SK-N-MC (cell line): Measurements from ENCODE around the gene NRP2.

Experiments
- DNase-seq: peaks from one replicate; pipeline ENCODE4 v3.0.0-alpha.2; 2011; ENCODE audit warnings: low read depth, low spot score
- H3K27ac ChIP-seq: fragments of 200-600 bp; sonication (generic); 2 replicates; pipeline ENCODE4 v1.5.1; 2016; ENCODE audit warnings: mixed run types
- H3K36me3 ChIP-seq: fragments of 200-600 bp; sonication (generic); 2 replicates; pipeline ENCODE4 v1.6.1; 2017; ENCODE audit warnings: antibody characterized with exemption, low read length, mixed read lengths; ENCODE audit not compliant: insufficient read depth
- H3K4me3 ChIP-seq: fragments of 200-600 bp; sonication (generic); 2 replicates; pipeline ENCODE4 v1.5.1; 2016
- H3K9ac ChIP-seq: fragments of 200-600 bp; sonication (generic); 2 replicates; pipeline ENCODE4 v1.8.0; 2017; ENCODE audit warnings: mixed run types, mixed read lengths; ENCODE audit not compliant: insufficient read length
- H3K9me3 ChIP-seq: fragments of 200-600 bp; sonication (generic); 2 replicates; pipeline ENCODE4 v1.6.1; 2017; ENCODE audit warnings: low read depth, mild to moderate bottlenecking, antibody characterized with exemption, low read length, moderate library complexity, mixed read lengths
- EZH2 ChIP-seq: fragments of 200-600 bp; sonication (generic); IDR thresholded peaks from one replicate; pipeline ENCODE4 v1.6.1; 2017; ENCODE audit warnings: antibody characterized with exemption
- FOXP2 ChIP-seq: optimal IDR thresholded peaks from 2 replicates; pipeline ENCODE3; 2011; ENCODE audit warnings: mild to moderate bottlenecking, moderate library complexity; ENCODE audit not compliant: insufficient read depth; ENCODE audit errors: extremely low read length, control extremely low read depth
- POLR2AphosphoS5 ChIP-seq: IDR thresholded peaks from 2 replicates; pipeline ENCODE4 v1.6.1; 2012; ENCODE audit warnings: mild to moderate bottlenecking, low read depth, low read length, borderline replicate concordance

NRP2 gene

DNA sequence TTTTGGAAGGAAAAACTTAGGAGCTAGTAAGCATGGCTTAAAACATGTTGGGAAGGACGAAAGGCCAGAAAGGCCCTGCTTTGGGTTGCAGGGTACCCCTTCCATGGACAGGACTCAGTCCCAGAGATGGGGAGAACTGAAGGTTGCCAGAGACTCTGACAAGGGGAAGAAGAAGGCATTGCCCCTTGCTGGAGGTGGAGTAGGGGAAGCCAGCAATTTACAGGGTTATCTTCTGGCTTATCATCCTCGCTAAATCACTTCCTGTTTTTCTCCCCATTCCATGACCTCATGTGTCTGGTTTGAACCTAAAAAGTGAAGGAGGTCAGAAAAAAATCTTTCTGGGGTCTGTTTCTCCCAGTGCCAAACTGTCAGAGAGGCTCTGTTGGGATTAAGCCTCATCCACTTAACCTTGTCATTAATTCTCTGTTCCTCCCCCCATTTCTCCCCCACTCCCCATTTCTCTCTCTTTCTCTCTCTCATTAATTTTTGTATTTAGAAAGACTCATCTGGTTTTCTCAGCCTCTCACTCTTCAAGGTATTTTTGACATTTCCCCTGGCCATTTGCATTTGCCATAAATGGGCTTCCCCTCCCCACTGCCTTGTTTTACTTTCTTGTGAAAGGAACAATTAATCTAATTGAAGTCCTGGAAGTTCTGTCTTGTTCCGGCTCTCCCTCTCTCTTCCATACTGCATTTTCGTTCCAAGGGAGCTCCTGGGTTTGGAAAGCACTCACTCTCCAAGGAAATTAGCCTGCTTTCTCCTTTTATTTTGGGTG lies 17.4 kb downstream of the NRP2 start:
- no peaks in the 10 kb centered on the region for H3K36me3 ChIP-seq
- H3K27ac ChIP-seq = no peak overlapping the region
- no peak overlapping the region for H3K9ac ChIP-seq
- H3K4me3 ChIP-seq = no peak overlapping the region
- no peak for DNase-seq
- H3K9me3 ChIP-seq = no peaks in the 10 kb centered on the region
- TF ChIP-seq FOXP2 (no peak), EZH2 (no peak), POLR2AphosphoS5 (no peak)

- H3K9ac ChIP-seq = no peak overlapping the region
- no peak for DNase-seq
- H3K27ac ChIP-seq = no peak overlapping the region
- no peaks in the 10 kb centered on the region for H3K36me3 ChIP-seq
- TF ChIP-seq FOXP2 (no peak), POLR2AphosphoS5 (no peak), EZH2 (no peak)
- H3K4me3 ChIP-seq = no peak overlapping the region
- H3K9me3 ChIP-seq = no peaks in the 10 kb centered on the region
Observed at GRCh38 chr2:205700331-205701132, 18.2 kb downstream of the NRP2 start.

- no peaks in the 10 kb centered on the region for H3K9me3 ChIP-seq
- no peak overlapping the region for H3K9ac ChIP-seq
- no peak for DNase-seq
- no peak overlapping the region for H3K27ac ChIP-seq
- no peak overlapping the region for H3K4me3 ChIP-seq
- H3K36me3 ChIP-seq = no peaks in the 10 kb centered on the region
- TF ChIP-seq EZH2 (no peak), FOXP2 (no peak), POLR2AphosphoS5 (no peak)
Observed at GRCh38 chr2:205701509-205701908, 19.2 kb downstream of the NRP2 start.

DNA sequence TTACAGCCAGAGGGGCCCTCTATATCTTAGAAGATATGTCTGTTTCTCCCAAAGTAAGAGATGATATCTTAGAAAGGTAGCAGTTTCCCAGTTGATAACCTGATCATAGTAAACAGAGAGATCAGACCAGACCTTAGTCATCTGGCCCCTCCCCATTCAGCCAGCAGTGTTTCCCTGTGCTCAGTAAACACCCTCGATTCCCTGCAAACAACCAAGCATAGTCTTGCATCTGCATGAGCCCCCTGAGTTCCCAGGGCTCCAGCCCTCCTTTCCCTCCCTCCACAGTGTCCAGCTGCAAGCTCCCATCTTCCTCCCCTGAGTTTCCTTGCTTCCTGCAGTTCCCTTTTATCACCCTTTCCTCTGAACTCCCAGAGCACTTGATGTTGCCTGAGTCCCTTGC lies 20.3 kb downstream of the NRP2 start:
- Histone ChIP-seq H3K9ac (no peak overlapping the region), H3K9me3 (no peaks in the 10 kb centered on the region), H3K36me3 (no peaks in the 10 kb centered on the region), H3K4me3 (no peak overlapping the region), H3K27ac (no peak overlapping the region)
- DNase-seq = no peak
- no peak for TF ChIP-seq EZH2
- no peak for TF ChIP-seq POLR2AphosphoS5
- TF ChIP-seq FOXP2 = no peak

- TF ChIP-seq EZH2 (no peak), FOXP2 (no peak), POLR2AphosphoS5 (no peak)
- no peak overlapping the region for H3K9ac ChIP-seq
- no peaks in the 10 kb centered on the region for H3K9me3 ChIP-seq
- H3K27ac ChIP-seq = no peak overlapping the region
- DNase-seq = no peak
- H3K4me3 ChIP-seq = no peak overlapping the region
- H3K36me3 ChIP-seq = no peaks in the 10 kb centered on the region
Observed at GRCh38 chr2:205703471-205704126, 21.3 kb downstream of the NRP2 start.

GRCh38 chr2:205704127-205704741 lies 21.9 kb downstream of the NRP2 start:
- Histone ChIP-seq H3K27ac (no peak overlapping the region), H3K36me3 (no peaks in the 10 kb centered on the region), H3K4me3 (no peak overlapping the region), H3K9ac (no peak overlapping the region), H3K9me3 (no peaks in the 10 kb centered on the region)
- DNase-seq = no peak
- no peak for TF ChIP-seq FOXP2
- no peak for TF ChIP-seq EZH2
- no peak for TF ChIP-seq POLR2AphosphoS5

- H3K27ac ChIP-seq = no peak overlapping the region
- TF ChIP-seq POLR2AphosphoS5 (no peak), EZH2 (no peak), FOXP2 (no peak)
- H3K36me3 ChIP-seq = no peaks in the 10 kb centered on the region
- no peak overlapping the region for H3K9ac ChIP-seq
- no peak overlapping the region for H3K4me3 ChIP-seq
- DNase-seq = no peak
- H3K9me3 ChIP-seq = no peaks in the 10 kb centered on the region
Observed at GRCh38 chr2:205705511-205706349, 23.4 kb downstream of the NRP2 start.
